ENCODE measurements around the gene ELOVL2. TPM values are rescaled to one million over a fixed set of nuclear protein-coding genes. Genes with fewer than 3 reads are reported as not detected.

Gene ELOVL2
- total RNA-seq, 2 donors from 2014 or later: 2.9 to 3.0 TPM

DNA sequence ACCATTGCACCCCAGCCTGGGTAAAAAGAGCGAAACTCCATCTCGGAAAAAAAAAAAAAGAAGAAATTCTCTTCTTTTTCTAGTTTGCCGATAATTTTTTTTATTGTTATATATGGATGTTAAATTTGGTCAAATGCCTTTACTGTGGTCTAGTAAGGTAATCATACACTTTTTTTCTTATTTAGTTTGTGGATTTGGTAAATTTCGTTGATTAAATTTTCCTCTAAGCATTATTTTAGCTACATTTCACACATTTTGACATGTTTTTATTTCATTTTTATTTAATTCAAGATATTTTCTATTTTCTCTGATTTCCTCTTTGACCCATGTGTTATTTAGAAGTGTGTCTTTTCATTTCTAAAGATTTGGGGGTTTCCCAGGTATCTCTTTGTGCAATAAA, 18.0 kb upstream of the ELOVL2 start:
- ATAC-seq: no peak
- Histone ChIP-seq H3K36me3 (replicated peaks in 1 of 2; ENCODE audit: insufficient read depth in 1 of 2, low read depth in 2 of 2) (no peaks in the 10 kb centered on the region), H3K4me3 (no peak overlapping the region), H3K9me3 (no peaks in the 10 kb centered on the region), H3K27me3 (no peaks in the 10 kb centered on the region), H3K27ac (no peak overlapping the region), H3K4me1 (peaks cover 4% of the 10 kb centered on the region)
- WGBS, 2 donors: 85% methylated on average over 4 of the region's 4 CpGs
- DNase-seq: no peak
- no peak for TF ChIP-seq POLR2A (IDR thresholded peaks at IDR 0.05)
- TF ChIP-seq, protein P1, sequence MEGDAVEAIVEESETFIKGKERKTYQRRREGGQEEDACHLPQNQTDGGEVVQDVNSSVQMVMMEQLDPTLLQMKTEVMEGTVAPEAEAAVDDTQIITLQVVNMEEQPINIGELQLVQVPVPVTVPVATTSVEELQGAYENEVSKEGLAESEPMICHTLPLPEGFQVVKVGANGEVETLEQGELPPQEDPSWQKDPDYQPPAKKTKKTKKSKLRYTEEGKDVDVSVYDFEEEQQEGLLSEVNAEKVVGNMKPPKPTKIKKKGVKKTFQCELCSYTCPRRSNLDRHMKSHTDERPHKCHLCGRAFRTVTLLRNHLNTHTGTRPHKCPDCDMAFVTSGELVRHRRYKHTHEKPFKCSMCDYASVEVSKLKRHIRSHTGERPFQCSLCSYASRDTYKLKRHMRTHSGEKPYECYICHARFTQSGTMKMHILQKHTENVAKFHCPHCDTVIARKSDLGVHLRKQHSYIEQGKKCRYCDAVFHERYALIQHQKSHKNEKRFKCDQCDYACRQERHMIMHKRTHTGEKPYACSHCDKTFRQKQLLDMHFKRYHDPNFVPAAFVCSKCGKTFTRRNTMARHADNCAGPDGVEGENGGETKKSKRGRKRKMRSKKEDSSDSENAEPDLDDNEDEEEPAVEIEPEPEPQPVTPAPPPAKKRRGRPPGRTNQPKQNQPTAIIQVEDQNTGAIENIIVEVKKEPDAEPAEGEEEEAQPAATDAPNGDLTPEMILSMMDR (IDR thresholded peaks at IDR 0.05): no peak
- intact Hi-C loops (cut with DNase I): no loop called here

DNA sequence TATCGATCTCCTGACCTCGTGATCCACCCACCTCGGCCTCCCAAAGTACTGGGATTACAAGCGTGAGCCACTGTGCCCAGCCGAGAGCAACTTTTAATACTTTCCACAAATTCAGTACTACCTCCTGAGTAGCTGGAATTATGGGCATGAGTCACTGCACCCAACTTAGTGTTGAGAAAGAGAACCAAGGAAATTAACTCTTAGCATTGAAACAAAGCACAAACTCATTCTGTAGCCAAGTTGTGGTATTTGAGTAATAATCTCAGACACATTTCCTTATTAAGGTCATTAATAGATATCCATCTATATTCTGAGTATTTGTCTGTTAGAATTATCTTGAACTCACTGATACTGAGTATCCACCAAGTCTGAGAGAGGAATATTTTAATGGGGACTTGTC, 14.3 kb upstream of the ELOVL2 start:
- WGBS, 2 donors: 98% methylated on average over 5 of the region's 5 CpGs
- TF ChIP-seq, protein P1 (IDR thresholded peaks at IDR 0.05): no peak
- TF ChIP-seq POLR2A (IDR thresholded peaks at IDR 0.05): no peak
- Histone ChIP-seq H3K9me3 (no peaks in the 10 kb centered on the region), H3K27me3 (no peaks in the 10 kb centered on the region), H3K4me1 (peaks cover 15% of the 10 kb centered on the region), H3K27ac (no peak overlapping the region), H3K36me3 (replicated peaks in 1 of 2; ENCODE audit: insufficient read depth in 1 of 2, low read depth in 2 of 2) (no peaks in the 10 kb centered on the region), H3K4me3 (no peak overlapping the region)
- ATAC-seq (no peak), DNase-seq (no peak)
- intact Hi-C loops (cut with DNase I): loop anchor here (10.0 kb wide), 1 partner anchor 214 kb away; no protein-coding TSS in a partner anchor

DNA sequence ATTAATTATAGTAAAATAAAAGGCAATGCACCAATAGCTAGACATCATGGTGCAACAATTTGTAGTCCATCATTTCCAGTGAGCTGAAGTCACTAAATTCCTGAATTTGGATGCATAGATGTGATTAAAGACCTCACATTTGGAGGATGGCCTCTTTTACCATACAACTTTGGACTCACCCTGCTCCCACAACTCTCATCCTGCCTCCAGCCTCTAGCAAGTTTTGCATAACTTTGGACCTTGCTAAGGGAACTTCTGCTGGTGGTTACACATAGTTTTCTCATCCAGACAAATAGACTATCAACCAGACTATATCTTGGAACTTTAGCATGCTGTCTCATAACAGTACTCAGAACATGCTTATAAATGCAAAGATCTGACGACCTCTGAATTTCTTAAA, 12.8 kb upstream of the ELOVL2 start:
- Histone ChIP-seq H3K4me1 (peaks cover 15% of the 10 kb centered on the region), H3K36me3 (replicated peaks in 1 of 2; ENCODE audit: insufficient read depth in 1 of 2, low read depth in 2 of 2) (no peaks in the 10 kb centered on the region), H3K9me3 (no peaks in the 10 kb centered on the region), H3K27me3 (no peaks in the 10 kb centered on the region), H3K4me3 (no peak overlapping the region), H3K27ac (peak overlapping the region in 1 of 4 donors; percentile 66)
- TF ChIP-seq POLR2A (IDR thresholded peaks at IDR 0.05): no peak
- intact Hi-C loops (cut with DNase I): loop anchor here (10.0 kb wide), 1 partner anchor 212 kb away; no protein-coding TSS in a partner anchor
- DNase-seq (no peak), ATAC-seq (no peak)
- WGBS, 2 donors: 82 to 89% methylated on average over 1 of the region's 1 CpG

DNA sequence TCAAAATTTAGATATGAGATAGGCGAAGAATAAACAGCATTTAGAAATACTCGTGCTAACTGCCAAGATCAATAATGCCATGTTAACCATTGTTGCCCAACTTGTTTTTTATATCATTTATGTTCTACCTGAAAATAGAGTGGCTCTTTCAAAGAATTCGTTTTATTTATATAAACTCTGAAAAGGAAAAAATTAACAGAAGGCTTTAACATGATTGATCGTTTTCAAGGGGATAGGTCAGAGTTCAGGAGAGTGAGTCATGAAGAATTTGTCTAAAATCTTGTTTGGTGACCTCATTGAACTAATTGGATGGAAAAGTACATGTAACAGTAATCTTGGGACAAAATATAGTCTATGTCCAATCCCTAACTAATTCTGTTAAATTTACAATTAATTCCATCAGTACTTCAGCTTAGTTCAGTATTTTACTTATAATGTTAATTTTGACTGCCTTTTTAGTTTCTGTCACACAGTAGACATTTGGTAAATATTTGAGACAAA, 11.1 kb upstream of the ELOVL2 start:
- Histone ChIP-seq H3K4me1 (peaks cover 15% of the 10 kb centered on the region), H3K27me3 (no peaks in the 10 kb centered on the region), H3K27ac (peak overlapping the region; percentile 36 to 66 (median 56)), H3K36me3 (replicated peaks in 1 of 2; ENCODE audit: insufficient read depth in 1 of 2, low read depth in 2 of 2) (no peaks in the 10 kb centered on the region), H3K4me3 (no peak overlapping the region), H3K9me3 (no peaks in the 10 kb centered on the region)
- TF ChIP-seq, protein P1 (IDR thresholded peaks at IDR 0.05): no peak
- no peak for TF ChIP-seq POLR2A (IDR thresholded peaks at IDR 0.05)
- intact Hi-C loops (cut with DNase I): loop anchor here (10.0 kb wide), 1 partner anchor 210 kb away; no protein-coding TSS in a partner anchor
- WGBS, 2 donors: 12 to 15% methylated on average over 4 of the region's 4 CpGs
- ATAC-seq (peak; percentile 87), DNase-seq (no peak)

DNA sequence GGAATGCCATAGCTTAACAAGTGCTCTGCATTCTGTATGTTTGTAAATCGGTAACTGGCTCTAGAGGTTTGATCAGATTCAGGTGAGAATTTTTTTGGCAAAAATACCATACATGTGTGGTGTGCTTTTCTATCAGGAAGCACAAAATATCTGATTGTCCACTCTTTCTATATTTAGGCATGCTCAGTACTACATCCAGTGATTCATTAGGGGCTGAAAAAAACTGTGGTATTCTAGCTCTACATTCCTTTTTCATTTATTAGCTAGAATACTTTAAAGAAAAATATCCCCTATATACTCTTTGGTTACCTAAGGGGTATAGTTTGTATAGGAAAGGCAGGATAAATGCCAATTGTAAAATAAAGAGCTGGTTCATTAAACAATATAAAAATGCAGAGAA, 10.6 kb upstream of the ELOVL2 start:
- no peak for TF ChIP-seq POLR2A (IDR thresholded peaks at IDR 0.05)
- TF ChIP-seq, protein P1 (IDR thresholded peaks at IDR 0.05): no peak
- Histone ChIP-seq H3K36me3 (replicated peaks in 1 of 2; ENCODE audit: insufficient read depth in 1 of 2, low read depth in 2 of 2) (no peaks in the 10 kb centered on the region), H3K9me3 (no peaks in the 10 kb centered on the region), H3K4me1 (peaks cover 15% of the 10 kb centered on the region), H3K27ac (peak overlapping the region in 3 of 4 donors; percentile 49 to 66 (median 62)), H3K4me3 (no peak overlapping the region), H3K27me3 (no peaks in the 10 kb centered on the region)
- peak; percentile 77 for ATAC-seq
- 41 to 48% methylated on average over 1 of the region's 1 CpG for WGBS, 2 donors
- intact Hi-C loops (cut with DNase I): loop anchor here (10.0 kb wide), 1 partner anchor 210 kb away; no protein-coding TSS in a partner anchor
- no peak for DNase-seq

Measured in body of pancreas (tissue), 4 donors.